Kidney epithelial cell (primary cell): Measurements from ENCODE around the gene CATSPER3. TPM values are rescaled to one million over a fixed set of nuclear protein-coding genes. Genes with fewer than 3 reads are reported as not detected.

ENCODE experiments used
- DNase-seq: peaks from one replicate; pipeline ENCODE4 v3.0.0-alpha.2; 2010; ENCODE audit warnings: low read depth
- H3K27me3 ChIP-seq: 2 replicates; pipeline ENCODE4 v1.6.0; 2011; ENCODE audit warnings: low read length; ENCODE audit not compliant: control insufficient read depth, insufficient read depth
- H3K36me3 ChIP-seq: 2 replicates; pipeline ENCODE4 v1.5.1; 2011; ENCODE audit warnings: low read length; ENCODE audit not compliant: control insufficient read depth, insufficient read depth
- H3K4me3 ChIP-seq: 2 replicates; pipeline ENCODE4 v1.5.1; 2011; ENCODE audit warnings: low read depth, mild to moderate bottlenecking, control low read depth, low read length
- CTCF ChIP-seq: IDR thresholded peaks from 2 replicates; pipeline ENCODE4 v1.5.1; 2011; ENCODE audit warnings: mild to moderate bottlenecking, moderate library complexity, low read length, control low read depth, inconsistent platforms; ENCODE audit not compliant: insufficient read depth, poor library complexity, severe bottlenecking
- total RNA-seq: library from RNA; depleted of rRNA; stranded (reverse); fragments of >200 nt; gene quantifications from 2 replicates; pipeline ENCODE4 v1.2.3, GENCODE V29; 2015

Gene CATSPER3
- total RNA-seq = 0.13 TPM in 1 of 2 replicates, not detected in the other

- H3K36me3 ChIP-seq = no peaks in the 10 kb centered on the region
- DNase-seq = no peak
- H3K27me3 ChIP-seq = no peaks in the 10 kb centered on the region
- H3K4me3 ChIP-seq = no peak within 1 kb of the TSS
- no peak for TF ChIP-seq CTCF
These were observed at the start of gene CATSPER3 for GRCh38 chr5:134967607-134968006. Gene CATSPER3, plus strand, starts transcription at chr5:134967907. Its CDS starts 85 bp downstream, at chr5:134967992.

- no peak overlapping the region for H3K4me3 ChIP-seq
- H3K27me3 ChIP-seq = no peaks in the 10 kb centered on the region
- TF ChIP-seq CTCF = no peak
- DNase-seq = no peak
- no peaks in the 10 kb centered on the region for H3K36me3 ChIP-seq
These were observed 48.8 kb upstream of the CATSPER3 start for GRCh38 chr5:134918861-134919260.

GRCh38 chr5:134920848-134921575, 46.7 kb upstream of the CATSPER3 start:
- DNase-seq = no peak
- H3K4me3 ChIP-seq = no peak overlapping the region
- H3K36me3 ChIP-seq = no peaks in the 10 kb centered on the region
- TF ChIP-seq CTCF = no peak
- no peaks in the 10 kb centered on the region for H3K27me3 ChIP-seq

- Histone ChIP-seq H3K36me3 (no peaks in the 10 kb centered on the region), H3K27me3 (no peaks in the 10 kb centered on the region), H3K4me3 (no peak overlapping the region)
- no peak for TF ChIP-seq CTCF
- no peak for DNase-seq
These were observed 35.2 kb upstream of the CATSPER3 start for GRCh38 chr5:134932508-134932907.

GRCh38 chr5:134934202-134934601, 33.5 kb upstream of the CATSPER3 start:
- H3K4me3 ChIP-seq = no peak overlapping the region
- no peak for DNase-seq
- TF ChIP-seq CTCF = no peak
- H3K36me3 ChIP-seq = no peaks in the 10 kb centered on the region
- H3K27me3 ChIP-seq = no peaks in the 10 kb centered on the region
